OCI-LY7 (cell line): ENCODE measurements around the gene GPR52.

Source experiments
- EZH2phosphoT487 ChIP-seq: fragments of 200-600 bp; sonication (generic); IDR thresholded peaks from 2 replicates; pipeline ENCODE4 v1.6.1; 2018; ENCODE audit warnings: low read depth, borderline replicate concordance, mild to moderate bottlenecking, mixed run types, antibody characterized with exemption, low read length, moderate library complexity, mixed read lengths
- TF ChIP-seq, protein P1 (sequence below): fragments of 200-600 bp; sonication (generic); conservative IDR thresholded peaks from 2 replicates; pipeline ENCODE4 v1.5.1; 2014; ENCODE audit warnings: mild to moderate bottlenecking, antibody characterized with exemption, low read length, moderate library complexity, mixed read lengths

- TF ChIP-seq, protein P1, sequence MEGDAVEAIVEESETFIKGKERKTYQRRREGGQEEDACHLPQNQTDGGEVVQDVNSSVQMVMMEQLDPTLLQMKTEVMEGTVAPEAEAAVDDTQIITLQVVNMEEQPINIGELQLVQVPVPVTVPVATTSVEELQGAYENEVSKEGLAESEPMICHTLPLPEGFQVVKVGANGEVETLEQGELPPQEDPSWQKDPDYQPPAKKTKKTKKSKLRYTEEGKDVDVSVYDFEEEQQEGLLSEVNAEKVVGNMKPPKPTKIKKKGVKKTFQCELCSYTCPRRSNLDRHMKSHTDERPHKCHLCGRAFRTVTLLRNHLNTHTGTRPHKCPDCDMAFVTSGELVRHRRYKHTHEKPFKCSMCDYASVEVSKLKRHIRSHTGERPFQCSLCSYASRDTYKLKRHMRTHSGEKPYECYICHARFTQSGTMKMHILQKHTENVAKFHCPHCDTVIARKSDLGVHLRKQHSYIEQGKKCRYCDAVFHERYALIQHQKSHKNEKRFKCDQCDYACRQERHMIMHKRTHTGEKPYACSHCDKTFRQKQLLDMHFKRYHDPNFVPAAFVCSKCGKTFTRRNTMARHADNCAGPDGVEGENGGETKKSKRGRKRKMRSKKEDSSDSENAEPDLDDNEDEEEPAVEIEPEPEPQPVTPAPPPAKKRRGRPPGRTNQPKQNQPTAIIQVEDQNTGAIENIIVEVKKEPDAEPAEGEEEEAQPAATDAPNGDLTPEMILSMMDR, result no peak
- no peak for TF ChIP-seq EZH2phosphoT487
Measured at GRCh38 chr1:174407665-174408064, 40.1 kb upstream of the GPR52 start.
